ENCODE results near the gene FTSJ3. TPM values are rescaled to one million over a fixed set of nuclear protein-coding genes. Genes with fewer than 3 reads are reported as not detected.

The FTSJ3 gene
- total RNA-seq, 1 donor from 2014 or later: 39.4 TPM

DNA sequence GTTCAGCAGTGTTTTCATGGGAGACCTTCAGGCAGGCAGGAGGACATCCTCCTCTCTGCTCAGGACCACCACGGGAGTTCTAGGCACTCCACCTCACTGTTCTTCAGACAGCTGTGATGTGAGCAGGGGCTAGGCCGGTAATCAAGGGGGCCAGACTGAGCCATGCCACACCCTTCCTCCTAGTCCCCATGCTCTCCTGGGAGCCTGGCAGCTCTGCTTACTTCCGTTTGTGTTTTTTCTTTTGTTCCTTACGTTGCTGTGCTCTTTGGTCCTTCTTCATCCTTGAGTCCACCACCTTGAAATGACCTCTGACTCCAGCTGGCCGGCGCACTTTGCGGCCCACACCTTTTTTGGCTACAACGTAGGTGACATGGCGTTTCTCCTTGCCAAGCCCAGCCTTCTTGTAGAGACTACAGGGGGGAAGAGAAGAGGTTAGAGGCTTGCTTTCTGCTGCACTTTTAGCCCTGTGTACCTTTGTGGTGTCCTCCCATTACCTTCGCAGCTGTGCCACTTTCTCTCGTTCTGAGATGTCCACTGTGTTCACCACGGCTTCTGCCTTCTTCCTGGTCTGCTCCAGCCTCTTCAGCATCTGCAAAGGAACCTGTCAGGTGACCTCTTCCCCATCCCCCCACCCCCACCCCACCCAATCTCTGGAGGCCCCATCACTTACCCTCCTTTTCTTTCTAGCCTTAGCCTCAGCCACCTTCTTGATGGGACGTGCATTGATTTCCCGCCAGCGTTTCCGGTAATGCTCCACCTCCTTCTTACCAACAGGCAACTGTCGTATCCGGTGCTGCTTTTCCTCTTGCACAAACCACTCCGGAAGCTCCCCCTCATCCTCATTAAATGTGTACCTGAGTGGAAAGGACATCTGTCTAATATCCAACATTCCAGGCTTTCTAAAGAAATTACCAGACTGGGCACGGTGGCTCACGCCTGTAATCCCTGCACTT is 7.6 kb downstream of the FTSJ3 start:
- intact Hi-C loops (cut with DNase I): no loop called here
- no peaks in the 10 kb centered on the region for H3K4me1 ChIP-seq
- H3K36me3 ChIP-seq: peaks cover 99% of the 10 kb centered on the region
- DNase-seq (no peak), ATAC-seq (no peak)
- no peaks in the 10 kb centered on the region for H3K27me3 ChIP-seq
- no peaks in the 10 kb centered on the region for H3K9me3 ChIP-seq
- no peak overlapping the region for H3K4me3 ChIP-seq
- H3K27ac ChIP-seq: no peak overlapping the region
- TF ChIP-seq, protein P1, sequence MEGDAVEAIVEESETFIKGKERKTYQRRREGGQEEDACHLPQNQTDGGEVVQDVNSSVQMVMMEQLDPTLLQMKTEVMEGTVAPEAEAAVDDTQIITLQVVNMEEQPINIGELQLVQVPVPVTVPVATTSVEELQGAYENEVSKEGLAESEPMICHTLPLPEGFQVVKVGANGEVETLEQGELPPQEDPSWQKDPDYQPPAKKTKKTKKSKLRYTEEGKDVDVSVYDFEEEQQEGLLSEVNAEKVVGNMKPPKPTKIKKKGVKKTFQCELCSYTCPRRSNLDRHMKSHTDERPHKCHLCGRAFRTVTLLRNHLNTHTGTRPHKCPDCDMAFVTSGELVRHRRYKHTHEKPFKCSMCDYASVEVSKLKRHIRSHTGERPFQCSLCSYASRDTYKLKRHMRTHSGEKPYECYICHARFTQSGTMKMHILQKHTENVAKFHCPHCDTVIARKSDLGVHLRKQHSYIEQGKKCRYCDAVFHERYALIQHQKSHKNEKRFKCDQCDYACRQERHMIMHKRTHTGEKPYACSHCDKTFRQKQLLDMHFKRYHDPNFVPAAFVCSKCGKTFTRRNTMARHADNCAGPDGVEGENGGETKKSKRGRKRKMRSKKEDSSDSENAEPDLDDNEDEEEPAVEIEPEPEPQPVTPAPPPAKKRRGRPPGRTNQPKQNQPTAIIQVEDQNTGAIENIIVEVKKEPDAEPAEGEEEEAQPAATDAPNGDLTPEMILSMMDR (IDR thresholded peaks at IDR 0.05): no peak

GRCh38 chr17:63819131-63819530 is 8.3 kb downstream of the FTSJ3 start:
- ATAC-seq: no peak
- no peaks in the 10 kb centered on the region for H3K9me3 ChIP-seq
- peaks cover 99% of the 10 kb centered on the region for H3K36me3 ChIP-seq
- H3K27ac ChIP-seq: no peak overlapping the region
- intact Hi-C loops (cut with DNase I): no loop called here
- no peak for DNase-seq
- TF ChIP-seq, protein P1 (IDR thresholded peaks at IDR 0.05): no peak
- no peaks in the 10 kb centered on the region for H3K27me3 ChIP-seq
- no peaks in the 10 kb centered on the region for H3K4me1 ChIP-seq
- H3K4me3 ChIP-seq: no peak overlapping the region

GRCh38 chr17:63817736-63818385 is 9.6 kb downstream of the FTSJ3 start:
- DNase-seq: no peak

DNA sequence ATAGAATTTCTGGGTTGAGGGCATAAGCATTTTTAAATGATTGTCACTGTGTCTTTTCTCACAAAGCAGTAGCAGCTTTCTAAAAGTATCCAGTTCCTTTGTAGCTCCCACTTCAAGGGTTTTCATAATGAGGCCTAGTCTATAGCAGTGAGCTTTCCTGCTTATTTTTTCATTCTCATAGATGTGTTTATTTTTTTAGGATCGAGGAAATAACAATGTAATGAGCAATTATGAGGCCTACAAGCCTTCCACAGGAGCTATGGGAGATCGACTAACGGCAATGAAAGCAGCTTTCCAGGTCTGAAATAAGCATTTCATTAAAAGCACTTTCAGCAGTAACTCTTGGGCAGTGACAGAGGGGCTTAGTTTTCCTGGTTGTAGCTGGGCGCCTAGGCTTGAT is 10.8 kb downstream of the FTSJ3 start:
- Histone ChIP-seq H3K9me3 (no peaks in the 10 kb centered on the region), H3K4me1 (no peaks in the 10 kb centered on the region), H3K27ac (no peak overlapping the region), H3K4me3 (no peak overlapping the region), H3K36me3 (peaks cover 99% of the 10 kb centered on the region), H3K27me3 (no peaks in the 10 kb centered on the region)
- TF ChIP-seq, protein P1 (IDR thresholded peaks at IDR 0.05): no peak
- intact Hi-C loops (cut with DNase I): no loop called here
- DNase-seq: no peak
- no peak for ATAC-seq

More at GRCh38 chr17:63817736-63818385, 9.6 kb downstream of the FTSJ3 start:
- H3K4me3 ChIP-seq: no peak overlapping the region
- H3K27ac ChIP-seq: no peak overlapping the region
- H3K36me3 ChIP-seq: peaks cover 99% of the 10 kb centered on the region
- H3K4me1 ChIP-seq: no peaks in the 10 kb centered on the region
- TF ChIP-seq, protein P1 (IDR thresholded peaks at IDR 0.05): no peak
- ATAC-seq: no peak
- no peaks in the 10 kb centered on the region for H3K9me3 ChIP-seq
- H3K27me3 ChIP-seq: no peaks in the 10 kb centered on the region
- intact Hi-C loops (cut with DNase I): no loop called here

DNA sequence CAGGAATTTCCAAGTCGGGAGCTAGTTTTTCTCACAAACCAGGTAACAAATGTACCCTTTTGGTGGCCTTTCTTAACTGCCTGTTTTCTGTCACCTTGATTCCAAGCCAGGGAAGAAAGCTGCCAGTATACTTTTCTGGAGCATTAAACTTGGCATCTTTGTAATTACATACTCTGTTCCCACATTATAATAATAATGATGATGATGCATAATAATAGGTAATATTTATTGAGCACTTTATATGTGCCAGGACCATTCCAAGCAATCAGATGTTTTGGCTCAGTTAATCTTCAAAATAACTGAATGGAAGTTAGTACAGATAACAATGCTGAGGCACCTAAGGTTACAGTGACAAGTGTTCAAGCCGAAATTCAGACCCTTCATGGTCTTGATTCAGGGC is 11.3 kb downstream of the FTSJ3 start:
- Histone ChIP-seq H3K36me3 (peaks cover 99% of the 10 kb centered on the region), H3K27ac (no peak overlapping the region), H3K9me3 (no peaks in the 10 kb centered on the region), H3K4me3 (no peak overlapping the region), H3K27me3 (no peaks in the 10 kb centered on the region), H3K4me1 (no peaks in the 10 kb centered on the region)
- ATAC-seq: no peak
- TF ChIP-seq, protein P1 (IDR thresholded peaks at IDR 0.05): no peak
- intact Hi-C loops (cut with DNase I): no loop called here
- DNase-seq: no peak

Data from upper lobe of right lung (tissue), 1 donor.